Smooth muscle cell of trachea (primary cell): ENCODE results near the gene TPD52L2. TPM values are rescaled to one million over a fixed set of nuclear protein-coding genes. Genes with fewer than 3 reads are reported as not detected.

ENCODE experiments used
- total RNA-seq: library from RNA; depleted of rRNA; stranded (reverse); fragments of >200 nt; gene quantifications from 2 replicates; pipeline ENCODE4 v1.2.1, GENCODE V29; 2014

The TPD52L2 gene
- total RNA-seq, result 194 and 202 TPM in 2 replicates

DNA sequence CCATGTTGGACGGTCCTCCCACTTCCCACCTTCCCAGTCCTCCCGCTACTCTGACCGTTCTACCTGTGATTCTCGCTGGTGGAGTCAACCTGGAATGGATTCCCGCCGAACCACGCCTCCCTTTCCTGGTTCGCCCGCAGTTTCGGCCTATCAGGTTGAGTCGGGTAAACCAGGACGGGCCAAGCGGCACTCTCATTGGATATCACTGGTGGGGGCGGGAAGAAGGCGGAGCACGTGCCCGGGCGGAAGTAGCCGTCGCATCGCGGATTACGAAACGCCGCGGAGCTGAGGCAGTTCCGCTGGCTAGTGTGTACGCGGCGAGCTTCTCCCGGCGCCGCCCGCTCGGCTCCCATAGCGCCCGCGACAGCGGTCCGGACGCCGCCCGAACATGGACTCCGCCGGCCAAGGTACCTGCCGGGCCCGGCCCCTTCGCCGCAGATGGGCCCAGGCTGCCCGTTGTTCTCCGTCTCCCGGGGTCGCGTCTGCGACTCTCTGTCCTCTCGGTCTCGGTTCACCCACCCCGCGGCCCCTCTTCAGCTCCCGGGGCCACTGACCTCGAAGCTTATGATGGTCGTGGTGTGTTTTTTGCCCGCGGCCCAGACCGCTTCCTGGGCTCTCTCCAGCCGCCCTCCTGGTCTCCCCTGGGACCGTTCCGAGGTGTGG is at the start of gene TPD52L2:
TSS of gene TPD52L2 (plus strand) at position 293 of the 663 bp plus-strand sequence. CDS start at position 389, 96 bp downstream.

DNA sequence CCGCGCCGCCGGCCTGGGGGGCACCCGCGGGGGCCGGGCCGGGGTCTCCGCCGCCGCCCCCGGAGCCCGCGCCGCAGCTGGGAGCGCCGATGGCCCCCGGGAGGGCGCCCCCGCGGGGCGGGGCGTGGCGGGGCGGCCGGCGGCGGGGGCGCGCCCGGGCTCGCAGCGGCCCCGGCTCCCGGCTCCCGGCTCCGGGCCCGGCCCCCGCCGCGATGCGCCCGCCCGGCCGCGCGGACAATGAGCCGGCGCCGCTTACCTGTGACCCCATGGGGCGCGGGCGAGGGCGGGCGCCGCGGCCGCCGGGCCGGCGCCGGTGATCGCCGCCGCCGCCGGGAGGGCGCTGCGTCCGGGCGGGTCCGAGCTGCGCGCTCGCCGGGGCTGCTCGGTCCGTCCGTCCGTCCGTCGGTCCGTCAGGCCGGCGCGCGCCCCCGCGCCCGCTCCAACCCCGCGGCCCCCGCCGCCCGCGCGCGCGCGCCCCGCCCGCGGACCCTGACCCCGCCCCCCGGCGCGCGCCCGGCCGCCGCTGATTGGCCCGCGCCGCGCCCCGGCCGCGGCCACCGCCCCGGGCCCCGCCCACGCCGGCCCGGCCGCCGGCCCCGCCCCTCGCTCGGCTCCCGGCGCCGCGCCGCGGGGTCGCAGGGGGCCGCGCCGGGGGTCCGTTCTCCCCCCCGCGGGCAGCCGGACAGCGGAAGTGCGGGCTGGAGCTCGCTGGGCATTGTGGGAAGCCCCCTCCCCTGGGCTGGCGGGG is 34.1 kb upstream of the TPD52L2 start, which contains the start of gene ZBTB46:
TSS of gene ZBTB46 (minus strand) at position 424 of the 748 bp plus-strand sequence. CDS start 40,507 bp downstream, outside the sequence.

DNA sequence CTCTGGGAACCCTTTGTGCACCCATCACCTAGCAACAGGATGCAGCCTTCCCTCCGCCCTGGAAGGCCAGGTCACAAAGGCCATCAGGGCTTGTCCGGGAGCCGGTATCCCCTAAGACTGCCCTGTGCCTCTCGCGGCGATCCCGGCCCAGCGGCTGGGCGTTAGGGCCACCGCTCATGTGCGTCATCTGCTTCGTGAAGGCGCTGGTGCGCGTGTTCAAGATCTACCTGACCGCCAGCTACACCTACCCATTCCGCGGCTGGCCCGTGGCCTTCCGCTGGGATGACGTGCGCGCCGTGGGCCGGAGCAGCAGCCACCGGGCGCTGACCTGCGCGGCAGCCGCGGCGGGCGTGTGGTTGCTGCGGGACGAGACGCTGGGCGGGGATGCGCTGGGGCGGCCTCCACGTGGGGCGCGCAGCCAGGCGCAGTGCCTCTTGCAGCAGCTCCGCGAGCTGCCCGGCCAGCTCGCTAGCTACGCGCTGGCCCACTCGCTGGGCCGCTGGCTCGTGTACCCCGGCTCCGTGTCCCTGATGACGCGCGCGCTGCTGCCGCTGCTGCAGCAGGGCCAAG is 3.6 kb upstream of the TPD52L2 start, which contains the start of gene ABHD16B:
TSS of gene ABHD16B (plus strand) at position 134 of the 570 bp plus-strand sequence. CDS start at position 177, 43 bp downstream.

DNA sequence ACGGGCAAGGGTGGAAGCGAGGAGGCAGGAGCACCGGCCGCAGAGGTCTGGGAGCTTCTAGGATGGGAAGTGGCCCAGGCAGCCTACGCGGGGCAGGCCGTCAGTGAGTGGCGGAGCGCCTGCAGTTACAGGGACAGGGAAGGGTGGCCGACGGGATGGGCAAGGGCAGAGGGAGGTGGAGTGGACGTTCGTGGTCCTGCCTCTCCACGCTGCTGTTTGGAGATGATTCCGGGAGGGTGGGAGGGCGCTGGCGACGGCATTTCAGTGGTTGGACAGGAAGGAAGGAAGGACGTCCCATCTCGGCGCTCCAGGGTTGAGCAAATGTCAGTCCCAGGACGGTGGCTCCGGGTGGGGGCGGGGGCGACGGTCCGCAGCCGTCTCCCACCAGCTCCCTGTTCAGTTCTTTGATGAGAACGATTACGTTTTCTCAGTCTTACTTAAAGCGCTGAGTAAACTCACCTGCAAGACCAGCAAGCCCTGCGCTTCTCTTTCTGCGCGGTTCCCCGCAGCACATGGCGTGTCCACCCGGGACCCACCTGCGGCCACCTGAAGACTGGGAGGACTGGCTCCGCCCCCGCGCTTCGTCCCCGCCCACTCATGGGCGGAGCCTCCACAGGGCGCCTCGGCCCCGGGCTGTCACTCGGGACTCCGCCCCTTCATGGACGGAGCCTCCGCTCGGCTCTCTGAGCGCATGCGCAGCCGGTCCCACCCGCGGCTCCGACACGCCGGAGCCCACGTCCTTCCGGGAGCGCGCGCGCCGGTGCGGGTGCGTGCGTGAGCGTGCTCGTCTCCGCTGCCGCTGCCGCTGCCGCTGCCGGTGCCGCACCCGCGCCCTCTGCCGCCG is 29.5 kb downstream of the TPD52L2 start, which contains the start of gene DNAJC5:
TSS of gene DNAJC5 (plus strand) at position 769 of the 844 bp plus-strand sequence. CDS start 33,220 bp downstream, outside the sequence.

Other genes starting within 250 kb of the TPD52L2 start
- 10.6 and 14.4 TPM in 2 replicates for gene GMEB2, start 238.2 kb upstream of the TPD52L2 start, total RNA-seq
- 27.2 and 36.7 TPM in 2 replicates for gene STMN3, start 211.8 kb upstream of the TPD52L2 start, total RNA-seq
- 12.2 and 14.7 TPM in 2 replicates for gene RTEL1, start 207.0 kb upstream of the TPD52L2 start, total RNA-seq
- 24.3 and 66.5 TPM in 2 replicates for gene TNFRSF6B, start 168.6 kb upstream of the TPD52L2 start, total RNA-seq
- 39.0 and 42.9 TPM in 2 replicates for gene ARFRP1, start 157.3 kb upstream of the TPD52L2 start, total RNA-seq
- 19.9 and 24.1 TPM in 2 replicates for gene ZGPAT, start 157.2 kb upstream of the TPD52L2 start, total RNA-seq
- 6.1 and 9.3 TPM in 2 replicates for gene LIME1, start 128.6 kb upstream of the TPD52L2 start, total RNA-seq
- gene SLC2A4RG, start 125.5 kb upstream of the TPD52L2 start, total RNA-seq, result 39.1 and 85.3 TPM in 2 replicates
- 9.9 and 17.5 TPM in 2 replicates for gene ZBTB46, start 34.0 kb upstream of the TPD52L2 start, total RNA-seq
- not detected in 2 replicates for gene ABHD16B, start 3.8 kb upstream of the TPD52L2 start, total RNA-seq
- gene DNAJC5, start 29.9 kb downstream of the TPD52L2 start, total RNA-seq, result 54.8 and 77.4 TPM in 2 replicates
- gene UCKL1, start 91.1 kb downstream of the TPD52L2 start, total RNA-seq, result 21.4 and 22.7 TPM in 2 replicates
- 7.6 and 11.6 TPM in 2 replicates for gene ZNF512B, start 104.7 kb downstream of the TPD52L2 start, total RNA-seq
- 0.58 and 0.99 TPM in 2 replicates for gene SAMD10, start 114.4 kb downstream of the TPD52L2 start, total RNA-seq
- 66.0 and 73.3 TPM in 2 replicates for gene PRPF6, start 115.9 kb downstream of the TPD52L2 start, total RNA-seq
- gene C20orf204, start 170.9 kb downstream of the TPD52L2 start, total RNA-seq, result 0.99 and 1.3 TPM in 2 replicates
- gene SOX18, start 184.4 kb downstream of the TPD52L2 start, total RNA-seq, result 0.29 TPM in 1 of 2 replicates, not detected in the other
- 23.7 and 47.3 TPM in 2 replicates for gene TCEA2, start 197.9 kb downstream of the TPD52L2 start, total RNA-seq
- gene RGS19, start 214.2 kb downstream of the TPD52L2 start, total RNA-seq, result 7.4 and 48.0 TPM in 2 replicates
- gene OPRL1, start 214.8 kb downstream of the TPD52L2 start, total RNA-seq, result 1.9 and 5.8 TPM in 2 replicates
- gene LKAAEAR1, start 219.1 kb downstream of the TPD52L2 start, total RNA-seq, result not detected in 2 replicates
- gene NPBWR2, start 242.3 kb downstream of the TPD52L2 start, total RNA-seq, result not detected in 2 replicates